ENCODE results near the gene ZSCAN23. TPM values are rescaled to one million over a fixed set of nuclear protein-coding genes. Genes with fewer than 3 reads are reported as not detected.
"Not testable (repeated sequence)": the region's sequence is repeated elsewhere in the genome, so short reads cannot be mapped to it uniquely, and the experiment has no call there.

Gene ZSCAN23
- total RNA-seq, 1 experiment from 2014 or later, result 1.1 TPM

GRCh38 chr6:28462401-28462800, 19.1 kb upstream of the ZSCAN23 start:
- no peak overlapping the region for H3K4me3 ChIP-seq
- H3K4me1 ChIP-seq, result no peaks in the 10 kb centered on the region
- H3K9me3 ChIP-seq (replicated peaks), result no peaks in the 10 kb centered on the region
- H3K27me3 ChIP-seq, result 0 out of 2 replicates have a peak, but pooled peaks cover 6% of the 10 kb centered on the region
- DNase-seq, result no peak
- H3K27ac ChIP-seq, result no peak overlapping the region
- no peaks in the 10 kb centered on the region for H3K36me3 ChIP-seq

GRCh38 chr6:28458568-28458967, 15.3 kb upstream of the ZSCAN23 start:
- H3K36me3 ChIP-seq, result no peaks in the 10 kb centered on the region
- H3K4me3 ChIP-seq, result no peak overlapping the region
- H3K27me3 ChIP-seq, result 0 out of 2 replicates have a peak, but pooled peaks cover 4% of the 10 kb centered on the region
- no peak for DNase-seq
- H3K4me1 ChIP-seq, result no peaks in the 10 kb centered on the region
- H3K27ac ChIP-seq, result no peak overlapping the region
- no peaks in the 10 kb centered on the region for H3K9me3 ChIP-seq (replicated peaks)

- no peaks in the 10 kb centered on the region for H3K9me3 ChIP-seq (replicated peaks)
- H3K27ac ChIP-seq, result no peak overlapping the region
- H3K36me3 ChIP-seq, result no peaks in the 10 kb centered on the region
- no peaks in the 10 kb centered on the region for H3K27me3 ChIP-seq
- H3K4me1 ChIP-seq, result no peaks in the 10 kb centered on the region
- no peak overlapping the region for H3K4me3 ChIP-seq
- no peak for DNase-seq
Measured at GRCh38 chr6:28449056-28449455, 5.8 kb upstream of the ZSCAN23 start.

GRCh38 chr6:28447512-28447906, 4.2 kb upstream of the ZSCAN23 start:
- not testable (repeated sequence) for H3K4me1 ChIP-seq; DNase-seq; H3K27me3 ChIP-seq; H3K27ac ChIP-seq; H3K9me3 ChIP-seq (replicated peaks); H3K36me3 ChIP-seq
- peak overlapping the region; percentile 56 for H3K4me3 ChIP-seq

- no peaks in the 10 kb centered on the region for H3K4me1 ChIP-seq
- peak overlapping the region; percentile 56 for H3K4me3 ChIP-seq
- H3K36me3 ChIP-seq, result no peaks in the 10 kb centered on the region
- peak; percentile 6 to 17 for DNase-seq
- H3K27me3 ChIP-seq, result no peaks in the 10 kb centered on the region
- H3K9me3 ChIP-seq (replicated peaks), result no peaks in the 10 kb centered on the region
- H3K27ac ChIP-seq, result no peak overlapping the region
Measured at GRCh38 chr6:28446818-28447511, 3.7 kb upstream of the ZSCAN23 start.

GRCh38 chr6:28444759-28445158, 1.5 kb upstream of the ZSCAN23 start:
- peak; percentile 15 to 33 for DNase-seq
- H3K9me3 ChIP-seq (replicated peaks); H3K36me3 ChIP-seq; H3K27ac ChIP-seq; H3K4me3 ChIP-seq; H3K27me3 ChIP-seq; H3K4me1 ChIP-seq: not testable (repeated sequence)

GRCh38 chr6:28442586-28442985, 705 bp downstream of the ZSCAN23 start:
- Histone ChIP-seq H3K4me1 (no peaks in the 10 kb centered on the region), H3K4me3 (peak overlapping the region; percentile 71), H3K27ac (no peak overlapping the region), H3K27me3 (no peaks in the 10 kb centered on the region), H3K36me3 (no peaks in the 10 kb centered on the region), H3K9me3 (replicated peaks) (no peaks in the 10 kb centered on the region)
- DNase-seq, result no peak

GRCh38 chr6:28436404-28436803, 6.9 kb downstream of the ZSCAN23 start:
- Histone ChIP-seq H3K4me1 (no peaks in the 10 kb centered on the region), H3K27me3 (no peaks in the 10 kb centered on the region), H3K9me3 (replicated peaks) (no peaks in the 10 kb centered on the region), H3K27ac (no peak overlapping the region), H3K36me3 (no peaks in the 10 kb centered on the region), H3K4me3 (no peak overlapping the region)
- no peak for DNase-seq

GRCh38 chr6:28433119-28433518, 10.2 kb downstream of the ZSCAN23 start:
- Histone ChIP-seq H3K27ac (no peak overlapping the region), H3K9me3 (replicated peaks) (no peaks in the 10 kb centered on the region), H3K4me3 (no peak overlapping the region), H3K4me1 (no peaks in the 10 kb centered on the region), H3K36me3 (no peaks in the 10 kb centered on the region), H3K27me3 (no peaks in the 10 kb centered on the region)
- DNase-seq, result no peak

GRCh38 chr6:28429781-28430180, 13.5 kb downstream of the ZSCAN23 start:
- Histone ChIP-seq H3K36me3 (no peaks in the 10 kb centered on the region), H3K27me3 (no peaks in the 10 kb centered on the region), H3K27ac (no peak overlapping the region), H3K4me1 (no peaks in the 10 kb centered on the region), H3K9me3 (replicated peaks) (no peaks in the 10 kb centered on the region), H3K4me3 (no peak overlapping the region)
- DNase-seq, result no peak

GRCh38 chr6:28425944-28426541, 17.2 kb downstream of the ZSCAN23 start:
- H3K27me3 ChIP-seq, result no peaks in the 10 kb centered on the region
- H3K36me3 ChIP-seq, result no peaks in the 10 kb centered on the region
- no peak overlapping the region for H3K27ac ChIP-seq
- H3K4me1 ChIP-seq, result no peaks in the 10 kb centered on the region
- H3K9me3 ChIP-seq (replicated peaks), result no peaks in the 10 kb centered on the region
- DNase-seq, result no peak
- no peak overlapping the region for H3K4me3 ChIP-seq

GRCh38 chr6:28424163-28424562, 19.1 kb downstream of the ZSCAN23 start:
- Histone ChIP-seq H3K27ac (no peak overlapping the region), H3K4me3 (no peak overlapping the region), H3K27me3 (no peaks in the 10 kb centered on the region)

GRCh38 chr6:28423546-28423945, 19.7 kb downstream of the ZSCAN23 start:
- H3K9me3 ChIP-seq (replicated peaks), result no peaks in the 10 kb centered on the region

More at GRCh38 chr6:28424163-28424562, 19.1 kb downstream of the ZSCAN23 start:
- Histone ChIP-seq H3K36me3 (no peaks in the 10 kb centered on the region), H3K4me1 (no peaks in the 10 kb centered on the region), H3K9me3 (replicated peaks) (no peaks in the 10 kb centered on the region)
- no peak for DNase-seq

GRCh38 chr6:28413681-28414080, 29.6 kb downstream of the ZSCAN23 start:
- no peaks in the 10 kb centered on the region for H3K36me3 ChIP-seq
- H3K27ac ChIP-seq, result no peak overlapping the region

More at GRCh38 chr6:28423546-28423945, 19.7 kb downstream of the ZSCAN23 start:
- Histone ChIP-seq H3K4me1 (no peaks in the 10 kb centered on the region), H3K27me3 (no peaks in the 10 kb centered on the region), H3K27ac (no peak overlapping the region), H3K36me3 (no peaks in the 10 kb centered on the region), H3K4me3 (no peak overlapping the region)
- no peak for DNase-seq

GRCh38 chr6:28410767-28411166, 32.5 kb downstream of the ZSCAN23 start:
- Histone ChIP-seq H3K9me3 (replicated peaks) (no peaks in the 10 kb centered on the region), H3K36me3 (no peaks in the 10 kb centered on the region), H3K27ac (no peak overlapping the region), H3K4me3 (no peak overlapping the region), H3K4me1 (no peaks in the 10 kb centered on the region), H3K27me3 (no peaks in the 10 kb centered on the region)
- no peak for DNase-seq

More at GRCh38 chr6:28413681-28414080, 29.6 kb downstream of the ZSCAN23 start:
- Histone ChIP-seq H3K4me3 (no peak overlapping the region), H3K9me3 (replicated peaks) (no peaks in the 10 kb centered on the region), H3K4me1 (no peaks in the 10 kb centered on the region), H3K27me3 (no peaks in the 10 kb centered on the region)
- no peak for DNase-seq
